Retinal pigment epithelial cell (primary cell): ENCODE data around the gene ERI3.
"Not testable (repeated sequence)": the region's sequence is repeated elsewhere in the genome, so short reads cannot be mapped to it uniquely, and the experiment has no call there.

ENCODE experiments used
- DNase-seq: peaks from one replicate; pipeline ENCODE4 v3.0.0-alpha.2; 2010; ENCODE audit warnings: low read depth
- H3K4me3 ChIP-seq: 2 replicates; pipeline ENCODE4 v1.5.1; 2011; ENCODE audit warnings: mild to moderate bottlenecking, low read length, control low read depth, moderate library complexity
- CTCF ChIP-seq: conservative IDR thresholded peaks from 2 replicates; pipeline ENCODE4 v1.5.1; 2011; ENCODE audit warnings: low read depth, low read length, control low read depth, inconsistent platforms

Gene ERI3

GRCh38 chr1:44213222-44214112 lies 141.6 kb downstream of the ERI3 start, which contains the start of gene DMAP1:
TSS of gene DMAP1 (plus strand) at chr1:44213471. CDS start at chr1:44213754, 283 bp downstream.
- peak; percentile 6 for TF ChIP-seq CTCF
- DNase-seq = peak; percentile 39
- peak within 1 kb of the TSS; percentile 94 for H3K4me3 ChIP-seq

- H3K4me3 ChIP-seq = peak overlapping the region; percentile 94
- TF ChIP-seq CTCF = no peak
- DNase-seq = no peak
Observed at GRCh38 chr1:44212355-44213221, 142.5 kb downstream of the ERI3 start.

GRCh38 chr1:44210595-44210994 lies 144.5 kb downstream of the ERI3 start:
- no peak for TF ChIP-seq CTCF
- DNase-seq = no peak

GRCh38 chr1:44208226-44208625 lies 146.8 kb downstream of the ERI3 start:
- no peak overlapping the region for H3K4me3 ChIP-seq
- DNase-seq = no peak
- no peak for TF ChIP-seq CTCF

More at GRCh38 chr1:44210595-44210994, 144.5 kb downstream of the ERI3 start:
- no peak overlapping the region for H3K4me3 ChIP-seq

- DNase-seq, H3K4me3 ChIP-seq: not testable (repeated sequence)
Observed at GRCh38 chr1:44206545-44206944, 148.5 kb downstream of the ERI3 start.

- no peak for DNase-seq
- no peak overlapping the region for H3K4me3 ChIP-seq
- no peak for TF ChIP-seq CTCF
Observed at GRCh38 chr1:44200336-44200735, 154.7 kb downstream of the ERI3 start.

- TF ChIP-seq CTCF = no peak
Observed at GRCh38 chr1:44174630-44175029, 180.4 kb downstream of the ERI3 start.

More at GRCh38 chr1:44174630-44175029, 180.4 kb downstream of the ERI3 start:
- H3K4me3 ChIP-seq = no peak overlapping the region
- no peak for DNase-seq
